GM12878 (cell line): Measurements from ENCODE around the gene GNG3. TPM values are rescaled to one million over a fixed set of nuclear protein-coding genes. Genes with fewer than 3 reads are reported as not detected.

ENCODE experiments used
- ATAC-seq: fragments of 200-7000 bp; cut with Tn5 transposase; 3 replicates; pipeline ENCODE4 v1.9.1; 2020; ENCODE audit warnings: mild to moderate bottlenecking, moderate library complexity
- BruUV-seq: library from RNA; stranded (reverse); fragments of 400-500 nt; replicated peaks from 2 replicates; lab custom pipeline; 2021; lab: Mats Ljungman, UMichigan
- CTCF ChIA-PET: fragments of 300-600 bp; sonication (Branson Sonifier 250); formaldehyde crosslinking; extraction: SDS; loops from one replicate; lab custom pipeline; 2021; ENCODE audit warnings: inconsistent platforms; lab: Yijun Ruan, JAX
- POLR2A ChIA-PET: fragments of 350-600 bp; formaldehyde crosslinking; extraction: SDS; loops from one replicate; lab custom pipeline; 2021; ENCODE audit warnings: inconsistent platforms; lab: Charles Lee
- RAD21 ChIA-PET: fragments of 300-600 bp; sonication (Branson Sonifier 250); formaldehyde crosslinking; loops from one replicate; lab custom pipeline; 2023; ENCODE audit warnings: antibody characterized with exemption; ENCODE audit not compliant: unreplicated experiment; lab: Charles Lee
- SMC1A ChIA-PET: fragments of 300-600 bp; sonication (Branson Sonifier 250); formaldehyde crosslinking; loops from one replicate; lab custom pipeline; 2023; ENCODE audit not compliant: unreplicated experiment, uncharacterized antibody; lab: Charles Lee
- DNase-seq: peaks from one replicate; pipeline ENCODE4 v3.0.0-alpha.2; 2011; ENCODE audit warnings: low read depth, low spot score
- FAIRE-seq: peaks from 3 replicates; lab custom pipeline; 2011; peaks lifted over from hg19 to GRCh38; lab: Jason Lieb, UNC
- H2AFZ ChIP-seq: 2 replicates; pipeline ENCODE4 v1.6.0; 2011; ENCODE audit warnings: low read depth, low read length, control low read depth; ENCODE audit not compliant: control insufficient read depth
- H3K27ac ChIP-seq: 2 replicates; pipeline ENCODE4 v1.5.1; 2011; ENCODE audit warnings: control low read depth; ENCODE audit not compliant: control insufficient read depth, insufficient read depth
- H3K27me3 ChIP-seq, 2 experiments: replicated peaks in 1 of 2; 2 replicates each; pipeline versions ENCODE4 v1.6.0 to v1.6.1; 2011; ENCODE audit warnings: low read length in 1 of 2; ENCODE audit not compliant: control insufficient read depth in 2 of 2, insufficient read depth in 2 of 2
- H3K36me3 ChIP-seq, 2 experiments: 2 replicates each; pipeline ENCODE4 v1.5.1; 2011; ENCODE audit warnings: low read length in 1 of 2; ENCODE audit not compliant: control insufficient read depth in 2 of 2, insufficient read depth in 2 of 2
- H3K4me1 ChIP-seq: 2 replicates; pipeline ENCODE4 v1.6.1; 2011; ENCODE audit warnings: mild to moderate bottlenecking, low read length, moderate library complexity, mixed read lengths; ENCODE audit not compliant: control insufficient read depth, insufficient read depth
- H3K4me2 ChIP-seq: 2 replicates; pipeline ENCODE4 v1.6.0; 2011; ENCODE audit warnings: control low read depth; ENCODE audit not compliant: control insufficient read depth, insufficient read depth
- H3K4me3 ChIP-seq: fragments of 200-600 bp; sonication (generic); 2 replicates; pipeline ENCODE4 v1.5.1; 2016
- H3K79me2 ChIP-seq: 2 replicates; pipeline ENCODE4 v1.6.0; 2011; ENCODE audit warnings: low read length; ENCODE audit not compliant: control insufficient read depth, insufficient read depth
- H3K9ac ChIP-seq: 2 replicates; pipeline ENCODE4 v1.8.0; 2011; ENCODE audit warnings: low read length, control low read depth, mixed read lengths; ENCODE audit not compliant: control insufficient read depth, insufficient read depth
- H3K9me3 ChIP-seq: replicated peaks from 3 replicates; pipeline ENCODE4 v1.5.1; 2011; ENCODE audit warnings: mild to moderate bottlenecking, low read length; ENCODE audit not compliant: control insufficient read depth, insufficient read depth
- H4K20me1 ChIP-seq: 2 replicates; pipeline ENCODE4 v1.6.0; 2011; ENCODE audit not compliant: control insufficient read depth, insufficient read depth
- CBFB ChIP-seq: IDR thresholded peaks from 2 replicates; pipeline ENCODE4 v1.6.1; 2016; ENCODE audit warnings: antibody characterized with exemption, low read depth
- E2F4 ChIP-seq: IDR thresholded peaks from 2 replicates; pipeline ENCODE4 v1.6.1; 2012; ENCODE audit warnings: low read depth, low read length, improper control_type of control experiment
- HDAC6 ChIP-seq: fragments of 200-600 bp; sonication (generic); IDR thresholded peaks from one replicate; pipeline ENCODE4 v1.8.0; 2017; ENCODE audit warnings: antibody characterized with exemption; ENCODE audit not compliant: unreplicated experiment
- IRF3 ChIP-seq: fragments of 450-650 bp; IDR thresholded peaks from 2 replicates; pipeline ENCODE4 v1.6.1; 2014; ENCODE audit warnings: mild to moderate bottlenecking
- KAT2A ChIP-seq: conservative IDR thresholded peaks from 2 replicates; pipeline ENCODE4 v1.6.1; 2011; ENCODE audit warnings: low read depth, low read length; ENCODE audit not compliant: control insufficient read depth
- KDM1A ChIP-seq: fragments of 200-600 bp; sonication (generic); IDR thresholded peaks from 2 replicates; pipeline ENCODE4 v1.6.1; 2016; ENCODE audit warnings: borderline replicate concordance
- KLF5 ChIP-seq: fragments of 450-650 bp; IDR thresholded peaks from 2 replicates; pipeline ENCODE4 v1.6.1; 2014; ENCODE audit warnings: mild to moderate bottlenecking; ENCODE audit not compliant: partially characterized antibody
- MAX ChIP-seq: IDR thresholded peaks from 2 replicates; pipeline ENCODE4 v1.6.1; 2012; ENCODE audit warnings: low read depth, low read length, improper control_type of control experiment
- MEF2A ChIP-seq: IDR thresholded peaks from 2 replicates; pipeline ENCODE4 v1.6.1; 2011; ENCODE audit warnings: low read depth, mild to moderate bottlenecking, low read length, moderate library complexity; ENCODE audit not compliant: insufficient read depth
- MEF2B ChIP-seq: fragments of 450-650 bp; IDR thresholded peaks from 2 replicates; pipeline ENCODE4 v1.6.1; 2018; ENCODE audit warnings: mild to moderate bottlenecking, moderate library complexity; ENCODE audit not compliant: partially characterized antibody, poor library complexity, severe bottlenecking
- PRDM15 ChIP-seq: fragments of 450-650 bp; formaldehyde crosslinking; IDR thresholded peaks from 2 replicates; pipeline ENCODE4 v1.4.0; 2020; ENCODE audit warnings: mild to moderate bottlenecking, moderate library complexity
- RCOR1 ChIP-seq: conservative IDR thresholded peaks from 2 replicates; pipeline ENCODE4 v1.6.1; 2012; ENCODE audit warnings: low read depth, low read length, improper control_type of control experiment
- TARDBP ChIP-seq: IDR thresholded peaks from 2 replicates; pipeline ENCODE4 v1.6.1; 2016; ENCODE audit warnings: borderline replicate concordance
- in situ Hi-C: fragments of 300-500 bp; cut with MboI; formaldehyde crosslinking; loops from 9 replicates; pipeline ENCODE4 v1.14.3; 2018; ENCODE audit warnings: mixed read lengths
- intact Hi-C: fragments of 100-400 bp; cut with micrococcal nuclease; formaldehyde crosslinking; loops from one replicate; pipeline ENCODE4 v1.14.2; 2022; ENCODE audit not compliant: unreplicated experiment
- polyA plus RNA-seq, 11 experiments: library from polyadenylated mRNA; depleted of rRNA in 4 of 11; unstranded in 6 of 11; stranded (reverse) in 5 of 11; fragments of >200 nt; fragmentation: Nextera tagmentation in 4 of 11; fragmentation: Illumina TruSeq in 1 of 11; extraction: Ambion mirVana in 4 of 11; extraction: Trizol in 1 of 11; gene quantifications; 1 replicate in 1 of 11; 2 replicates in 10 of 11; pipeline versions ENCODE4 v1.2.1 to v1.2.3, GENCODE V29; 2011 to 2016; ENCODE audit warnings: inconsistent platforms in 2 of 11, missing spikeins in 2 of 11, low read depth in 1 of 11
- total RNA-seq, 4 experiments: library from RNA; depleted of rRNA in 3 of 4; stranded (reverse); fragments of >200 nt in 3 of 4; fragmentation: Illumina TruSeq in 1 of 4; extraction: Trizol in 1 of 4; gene quantifications; 2 replicates each; pipeline versions ENCODE4 v1.2.1 to v1.2.3, GENCODE V29; 2013 to 2021
- TF ChIP-seq, protein P1 (sequence below): fragments of 450-650 bp; IDR thresholded peaks from 2 replicates; pipeline ENCODE4 v1.6.1; 2017; ENCODE audit warnings: borderline replicate concordance
- TF ChIP-seq, protein P2 (sequence below), 3 experiments: IDR thresholded peaks in 2 of 3; conservative IDR thresholded peaks in 1 of 3; 2 replicates each; pipeline ENCODE4 v1.5.1; 2011; ENCODE audit warnings: low read depth in 3 of 3, low read length in 3 of 3, mild to moderate bottlenecking in 3 of 3, control low read depth in 2 of 3, moderate library complexity in 2 of 3, inconsistent platforms in 1 of 3, mixed read lengths in 1 of 3; ENCODE audit not compliant: control insufficient read depth in 2 of 3, insufficient read depth in 1 of 3; ENCODE audit errors: extremely low read depth in 1 of 3

The GNG3 gene
- total and polyA plus RNA-seq, 10 of the 15 experiments (the other 5 are each of a cell fraction or from before 2014, with no cell fraction given) = 0.27 to 0.83 (median 0.57) TPM; not detected in 5

DNA sequence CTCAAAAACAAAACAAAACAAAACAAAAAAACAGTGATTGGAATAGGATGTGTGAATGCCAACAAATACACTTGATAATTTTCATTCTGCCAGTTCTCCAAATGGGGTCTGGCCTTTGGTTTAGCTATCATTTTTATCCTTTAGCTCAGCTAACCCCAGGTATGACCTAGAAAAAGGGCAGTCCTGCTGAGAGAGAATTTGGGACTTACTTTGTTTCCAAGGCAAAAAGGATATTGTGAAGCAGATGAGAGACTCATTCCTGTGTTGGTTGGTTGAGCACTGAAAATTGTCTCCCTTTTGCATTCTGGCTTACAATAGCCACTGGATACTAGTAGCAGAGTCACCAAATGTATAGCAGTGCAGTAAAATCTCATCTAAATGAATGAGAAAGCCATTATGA lies 29.7 kb downstream of the GNG3 start:
- Histone ChIP-seq H3K27me3 (no peaks in the 10 kb centered on the region), H3K4me2 (no peak overlapping the region), H3K79me2 (peaks cover 12% of the 10 kb centered on the region), H3K9me3 (no peaks in the 10 kb centered on the region), H3K36me3 (peaks cover 5 to 23% of the 10 kb centered on the region in 2 experiments), H3K9ac (no peak overlapping the region), H3K4me1 (no peaks in the 10 kb centered on the region), H4K20me1 (no peaks in the 10 kb centered on the region), H2AFZ (no peak overlapping the region), H3K4me3 (no peak overlapping the region), H3K27ac (no peak overlapping the region)
- in situ Hi-C loops = no loop called here
- SMC1A ChIA-PET = no interaction called here
- FAIRE-seq (no peak), ATAC-seq (no peak), DNase-seq (no peak)
- RAD21 ChIA-PET = no interaction called here
- CTCF ChIA-PET = interaction anchor here (0.9 kb wide), 1 partner anchor 49 kb away, joined by 4 read pairs; no protein-coding TSS in a partner anchor
- intact Hi-C loops = no loop called here
- POLR2A ChIA-PET = interaction anchor here (1.1 to 1.4 kb wide), 3 partner anchors 8 to 17 kb away, joined by 3 to 4 read pairs (median 3); partner anchors contain the start of gene ZBTB3
- BruUV-seq = no TSS peak
- TF ChIP-seq MEF2A (no peak), E2F4 (no peak), PRDM15 (no peak), MAX (no peak), RCOR1 (no peak), TARDBP (no peak), KLF5 (no peak), IRF3 (no peak), CBFB (no peak), MEF2B (no peak), KDM1A (no peak), HDAC6 (no peak), KAT2A (no peak)
- TF ChIP-seq, protein P1, sequence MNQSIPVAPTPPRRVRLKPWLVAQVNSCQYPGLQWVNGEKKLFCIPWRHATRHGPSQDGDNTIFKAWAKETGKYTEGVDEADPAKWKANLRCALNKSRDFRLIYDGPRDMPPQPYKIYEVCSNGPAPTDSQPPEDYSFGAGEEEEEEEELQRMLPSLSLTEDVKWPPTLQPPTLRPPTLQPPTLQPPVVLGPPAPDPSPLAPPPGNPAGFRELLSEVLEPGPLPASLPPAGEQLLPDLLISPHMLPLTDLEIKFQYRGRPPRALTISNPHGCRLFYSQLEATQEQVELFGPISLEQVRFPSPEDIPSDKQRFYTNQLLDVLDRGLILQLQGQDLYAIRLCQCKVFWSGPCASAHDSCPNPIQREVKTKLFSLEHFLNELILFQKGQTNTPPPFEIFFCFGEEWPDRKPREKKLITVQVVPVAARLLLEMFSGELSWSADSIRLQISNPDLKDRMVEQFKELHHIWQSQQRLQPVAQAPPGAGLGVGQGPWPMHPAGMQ = no peak
- TF ChIP-seq, protein P2, sequence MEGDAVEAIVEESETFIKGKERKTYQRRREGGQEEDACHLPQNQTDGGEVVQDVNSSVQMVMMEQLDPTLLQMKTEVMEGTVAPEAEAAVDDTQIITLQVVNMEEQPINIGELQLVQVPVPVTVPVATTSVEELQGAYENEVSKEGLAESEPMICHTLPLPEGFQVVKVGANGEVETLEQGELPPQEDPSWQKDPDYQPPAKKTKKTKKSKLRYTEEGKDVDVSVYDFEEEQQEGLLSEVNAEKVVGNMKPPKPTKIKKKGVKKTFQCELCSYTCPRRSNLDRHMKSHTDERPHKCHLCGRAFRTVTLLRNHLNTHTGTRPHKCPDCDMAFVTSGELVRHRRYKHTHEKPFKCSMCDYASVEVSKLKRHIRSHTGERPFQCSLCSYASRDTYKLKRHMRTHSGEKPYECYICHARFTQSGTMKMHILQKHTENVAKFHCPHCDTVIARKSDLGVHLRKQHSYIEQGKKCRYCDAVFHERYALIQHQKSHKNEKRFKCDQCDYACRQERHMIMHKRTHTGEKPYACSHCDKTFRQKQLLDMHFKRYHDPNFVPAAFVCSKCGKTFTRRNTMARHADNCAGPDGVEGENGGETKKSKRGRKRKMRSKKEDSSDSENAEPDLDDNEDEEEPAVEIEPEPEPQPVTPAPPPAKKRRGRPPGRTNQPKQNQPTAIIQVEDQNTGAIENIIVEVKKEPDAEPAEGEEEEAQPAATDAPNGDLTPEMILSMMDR (IDR thresholded peaks at IDR 0.05 in 2 of 3, conservative IDR thresholded peaks at IDR 0.05 in 1 of 3; ENCODE audit: control insufficient read depth in 2 of 3, extremely low read depth in 1 of 3, insufficient read depth in 1 of 3, low read depth in 3 of 3, low read length in 3 of 3) = no peak
